Muscle layer of colon (tissue), 2 donors: ENCODE results near the gene C5.
"Not testable (repeated sequence)": the region's sequence is repeated elsewhere in the genome, so short reads cannot be mapped to it uniquely, and the experiment has no call there.

ENCODE experiments used
- H3K27ac ChIP-seq: one replicate; pipeline ENCODE4 v1.7.0; 2013; ENCODE audit warnings: low read depth, mild to moderate bottlenecking, low read length, moderate library complexity
- H3K27me3 ChIP-seq, 2 donors: one replicate each; pipeline ENCODE4 v1.7.0; 2013; ENCODE audit warnings: low read length in 2 of 2, mild to moderate bottlenecking in 2 of 2; ENCODE audit not compliant: insufficient read depth in 2 of 2, control insufficient read depth in 1 of 2
- H3K36me3 ChIP-seq: one replicate; pipeline ENCODE4 v1.7.0; 2013; ENCODE audit warnings: mild to moderate bottlenecking, low read length; ENCODE audit not compliant: insufficient read depth
- H3K4me1 ChIP-seq: one replicate; pipeline ENCODE4 v1.7.0; 2013; ENCODE audit warnings: mild to moderate bottlenecking, low read length; ENCODE audit not compliant: insufficient read depth
- H3K4me3 ChIP-seq, 2 donors: one replicate each; pipeline ENCODE4 v1.7.0; 2013; ENCODE audit warnings: low read length in 2 of 2, low read depth in 1 of 2, mild to moderate bottlenecking in 1 of 2, moderate library complexity in 1 of 2
- H3K9ac ChIP-seq: one replicate; pipeline ENCODE4 v1.7.0; 2013; ENCODE audit warnings: low read length
- H3K9me3 ChIP-seq: one replicate; pipeline ENCODE4 v1.7.0; 2013; ENCODE audit warnings: mild to moderate bottlenecking, low read length
- donor health status: abdominal sarcoma.
- donor health status: Adenocarcinoma of cecum.

C5 gene

DNA sequence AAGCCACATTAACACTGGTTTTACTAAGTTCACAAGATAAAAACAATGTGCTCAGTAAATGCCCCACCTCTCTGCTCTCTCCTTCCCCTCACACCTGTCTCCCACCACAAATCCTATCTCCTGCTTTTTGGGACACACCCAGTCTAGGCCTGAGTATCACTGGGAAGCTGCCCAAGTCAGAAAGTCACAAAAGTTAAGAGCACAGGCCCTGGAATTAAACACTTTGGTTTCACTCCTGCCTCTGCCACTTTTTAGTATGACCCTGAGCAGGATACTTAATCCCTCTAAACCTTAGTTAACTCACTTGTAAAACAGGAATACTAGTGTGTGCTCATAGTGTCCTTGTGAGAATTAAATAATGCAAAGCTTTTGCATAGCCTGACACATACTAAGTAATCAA is 11.3 kb downstream of the C5 start:
- Histone ChIP-seq H3K9ac (no peak overlapping the region), H3K27ac (no peak overlapping the region), H3K36me3 (no peaks in the 10 kb centered on the region)

GRCh38 chr9:121038362-121038761 is 11.7 kb downstream of the C5 start:
- no peak overlapping the region for H3K27ac ChIP-seq
- H3K9ac ChIP-seq, result no peak overlapping the region
- H3K9me3 ChIP-seq, result no peaks in the 10 kb centered on the region
- peaks cover 3% of the 10 kb centered on the region for H3K36me3 ChIP-seq
- H3K27me3 ChIP-seq, result no peaks in the 10 kb centered on the region
- H3K4me1 ChIP-seq, result no peaks in the 10 kb centered on the region
- H3K4me3 ChIP-seq, result no peak overlapping the region

More for the DNA sequence above, 11.3 kb downstream of the C5 start:
- Histone ChIP-seq H3K4me3 (no peak overlapping the region), H3K9me3 (no peaks in the 10 kb centered on the region), H3K27me3 (no peaks in the 10 kb centered on the region), H3K4me1 (no peaks in the 10 kb centered on the region)

- not testable (repeated sequence) for H3K27ac ChIP-seq, H3K36me3 ChIP-seq, H3K27me3 ChIP-seq, H3K9ac ChIP-seq, H3K4me3 ChIP-seq, H3K9me3 ChIP-seq, H3K4me1 ChIP-seq
Measured at GRCh38 chr9:121035717-121036116, 14.4 kb downstream of the C5 start.

GRCh38 chr9:121034529-121034928 is 15.5 kb downstream of the C5 start:
- H3K27ac ChIP-seq, result no peak overlapping the region
- no peaks in the 10 kb centered on the region for H3K27me3 ChIP-seq
- H3K9me3 ChIP-seq, result no peaks in the 10 kb centered on the region
- H3K4me1 ChIP-seq, result no peaks in the 10 kb centered on the region
- H3K4me3 ChIP-seq, result no peak overlapping the region
- peaks cover 3% of the 10 kb centered on the region for H3K36me3 ChIP-seq
- no peak overlapping the region for H3K9ac ChIP-seq

DNA sequence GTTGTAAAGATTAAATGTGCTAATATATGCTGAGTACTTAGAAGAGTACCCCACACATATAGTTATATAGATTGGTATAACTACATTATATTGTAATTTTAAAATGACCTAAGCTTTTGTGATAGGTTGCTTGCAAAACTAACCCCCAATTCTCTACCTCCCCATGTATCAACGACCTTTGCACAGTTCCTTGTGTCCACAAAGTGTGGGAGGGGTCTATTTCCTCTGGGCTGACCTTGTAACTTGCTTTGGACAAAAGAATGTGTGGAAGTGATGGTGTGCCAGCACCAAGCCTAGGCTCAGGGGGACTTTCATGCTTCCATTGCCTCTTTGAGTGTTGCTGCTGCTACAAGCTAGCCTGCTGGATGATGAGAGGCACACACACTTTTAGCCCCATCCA is 20.6 kb downstream of the C5 start:
- Histone ChIP-seq H3K9me3 (no peaks in the 10 kb centered on the region), H3K36me3 (peaks cover 3% of the 10 kb centered on the region)

GRCh38 chr9:121028285-121028684 is 21.8 kb downstream of the C5 start:
- not testable (repeated sequence) for H3K4me3 ChIP-seq, H3K27ac ChIP-seq, H3K9me3 ChIP-seq, H3K4me1 ChIP-seq, H3K27me3 ChIP-seq, H3K36me3 ChIP-seq, H3K9ac ChIP-seq

More for the DNA sequence above, 20.6 kb downstream of the C5 start:
- no peaks in the 10 kb centered on the region for H3K4me1 ChIP-seq
- H3K27me3 ChIP-seq, result no peaks in the 10 kb centered on the region
- H3K9ac ChIP-seq, result no peak overlapping the region
- H3K4me3 ChIP-seq, result no peak overlapping the region
- no peak overlapping the region for H3K27ac ChIP-seq

GRCh38 chr9:121026768-121027167 is 23.3 kb downstream of the C5 start:
- Histone ChIP-seq H3K27ac (no peak overlapping the region), H3K4me3 (no peak overlapping the region), H3K27me3 (no peaks in the 10 kb centered on the region), H3K9me3 (no peaks in the 10 kb centered on the region), H3K9ac (no peak overlapping the region), H3K36me3 (no peaks in the 10 kb centered on the region), H3K4me1 (no peaks in the 10 kb centered on the region)

DNA sequence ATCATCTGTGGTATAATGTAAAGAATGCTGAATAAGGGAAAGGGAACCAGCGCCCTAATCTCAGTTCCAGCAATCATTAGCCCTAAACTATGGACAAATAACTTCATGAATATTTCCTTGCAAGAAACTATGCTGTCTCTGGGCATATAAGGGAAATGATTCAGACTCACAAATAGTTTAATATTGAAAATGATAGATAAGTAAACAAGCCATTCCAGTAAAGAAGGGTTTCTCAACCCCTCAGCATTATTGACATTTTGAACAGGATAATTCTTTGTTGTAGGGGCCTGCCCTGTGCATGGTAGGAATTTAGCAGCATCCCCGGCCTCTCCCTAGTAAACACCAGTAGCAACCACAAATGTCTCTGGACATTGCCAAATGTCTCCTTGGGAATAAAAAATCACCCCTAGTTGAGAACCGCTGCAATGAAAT is 23.8 kb downstream of the C5 start:
- no peaks in the 10 kb centered on the region for H3K4me1 ChIP-seq
- H3K36me3 ChIP-seq, result no peaks in the 10 kb centered on the region
- no peaks in the 10 kb centered on the region for H3K27me3 ChIP-seq
- H3K4me3 ChIP-seq, result no peak overlapping the region
- H3K9me3 ChIP-seq, result no peaks in the 10 kb centered on the region
- H3K27ac ChIP-seq, result no peak overlapping the region
- H3K9ac ChIP-seq, result no peak overlapping the region

- Histone ChIP-seq H3K9ac (no peak overlapping the region), H3K36me3 (no peaks in the 10 kb centered on the region), H3K27ac (no peak overlapping the region), H3K4me1 (no peaks in the 10 kb centered on the region), H3K9me3 (no peaks in the 10 kb centered on the region), H3K27me3 (no peaks in the 10 kb centered on the region), H3K4me3 (no peak overlapping the region)
Measured at GRCh38 chr9:121024237-121024636, 25.8 kb downstream of the C5 start.

GRCh38 chr9:121023064-121023463 is 27.0 kb downstream of the C5 start:
- H3K4me1 ChIP-seq, result no peaks in the 10 kb centered on the region
- no peaks in the 10 kb centered on the region for H3K36me3 ChIP-seq
- H3K9me3 ChIP-seq, result no peaks in the 10 kb centered on the region
- H3K27me3 ChIP-seq, result no peaks in the 10 kb centered on the region
- no peak overlapping the region for H3K9ac ChIP-seq
- no peak overlapping the region for H3K27ac ChIP-seq
- no peak overlapping the region for H3K4me3 ChIP-seq

- Histone ChIP-seq H3K4me3 (no peak overlapping the region), H3K9ac (no peak overlapping the region), H3K4me1 (no peaks in the 10 kb centered on the region), H3K9me3 (no peaks in the 10 kb centered on the region), H3K27me3 (no peaks in the 10 kb centered on the region), H3K27ac (no peak overlapping the region), H3K36me3 (no peaks in the 10 kb centered on the region)
Measured at GRCh38 chr9:121021301-121021700, 28.8 kb downstream of the C5 start.

DNA sequence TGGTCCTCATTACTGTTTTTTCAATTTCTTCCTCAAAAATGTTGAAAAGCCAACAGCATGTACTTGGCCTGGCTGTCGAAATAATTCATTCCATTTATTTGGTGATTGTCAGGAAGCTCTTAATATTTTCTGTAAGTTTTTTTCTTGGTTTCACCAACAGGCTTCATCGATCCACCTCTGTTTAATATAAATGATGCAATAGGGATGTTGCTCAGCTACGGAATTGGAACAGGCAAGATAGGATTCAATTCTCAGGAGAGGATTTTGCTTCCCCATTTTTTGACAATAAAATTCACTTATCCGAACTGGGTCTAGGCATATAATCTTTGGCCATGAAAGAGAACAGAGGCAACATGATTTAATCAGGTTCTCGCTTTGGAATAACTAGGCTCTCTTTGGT is 30.8 kb downstream of the C5 start:
- Histone ChIP-seq H3K27ac (no peak overlapping the region), H3K9me3 (no peaks in the 10 kb centered on the region), H3K4me1 (no peaks in the 10 kb centered on the region), H3K9ac (no peak overlapping the region), H3K27me3 (no peaks in the 10 kb centered on the region), H3K4me3 (no peak overlapping the region), H3K36me3 (no peaks in the 10 kb centered on the region)
